Measurements from ENCODE around the gene LDLRAD4. TPM values are rescaled to one million over a fixed set of nuclear protein-coding genes. Genes with fewer than 3 reads are reported as not detected.

The LDLRAD4 gene
- total RNA-seq, 1 donor from 2014 or later = 34.5 TPM

DNA sequence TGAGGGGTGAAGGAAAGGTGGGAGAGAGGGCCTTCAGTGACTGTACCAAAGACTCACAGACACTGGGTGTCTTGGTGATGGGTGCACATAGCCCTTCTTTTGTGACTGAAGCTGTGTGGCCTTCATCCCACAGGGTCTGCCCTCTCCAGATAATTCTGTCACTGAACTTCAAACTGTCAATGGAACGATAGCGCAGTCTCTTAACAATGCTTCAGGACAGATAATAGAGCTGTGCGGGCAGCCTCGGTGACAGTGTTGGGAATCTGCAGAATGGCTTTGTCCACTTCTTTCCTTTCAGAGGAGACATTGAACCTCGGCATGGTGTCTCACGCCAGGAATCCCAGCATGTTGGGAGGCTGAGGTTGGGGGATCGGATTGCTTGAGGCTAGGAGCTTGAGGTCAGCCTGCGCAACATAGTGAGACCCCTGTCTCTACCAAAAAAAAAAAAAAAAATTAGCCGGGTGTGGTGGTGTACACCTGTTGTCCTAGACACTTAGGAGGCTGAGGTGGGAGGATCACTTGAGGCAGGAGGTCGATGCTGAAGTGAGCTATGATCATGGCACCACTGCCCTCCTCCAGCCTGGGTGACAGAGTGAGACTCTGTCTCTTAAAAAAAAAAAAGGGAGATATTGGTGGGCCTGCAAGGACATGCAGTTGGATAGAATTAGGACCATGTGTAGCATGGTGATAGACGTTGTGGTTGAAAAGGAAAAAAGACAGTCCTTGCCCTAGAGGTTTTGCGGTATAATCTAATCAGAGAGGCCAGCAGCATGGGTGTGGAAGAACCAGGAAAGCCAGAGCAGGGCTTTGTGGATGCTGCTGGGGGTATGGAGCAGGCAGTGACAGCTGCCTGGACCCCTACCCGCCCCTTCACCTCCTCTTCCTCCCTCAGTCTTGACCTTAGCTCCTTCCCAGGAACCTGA, 91.4 kb downstream of the LDLRAD4 start:
- intact Hi-C loops (cut with micrococcal nuclease) = loop anchor here (2.0 to 5.0 kb wide), 2 partner anchors 43 to 47 kb away; no protein-coding TSS in a partner anchor
- Mint-ChIP-seq H3K4me1 (ENCODE audit: low read depth) (peaks cover 39% of the 10 kb centered on the region), H3K9me3 (peaks cover 15% of the 10 kb centered on the region), H3K36me3 (ENCODE audit: low read depth) (peaks cover 13% of the 10 kb centered on the region), H3K27ac (no peak overlapping the region), H3K4me3 (no peak overlapping the region), H3K27me3 (ENCODE audit: insufficient read depth) (no peaks in the 10 kb centered on the region)
- DNase-seq (ENCODE audit: low spot score) = no peak

DNA sequence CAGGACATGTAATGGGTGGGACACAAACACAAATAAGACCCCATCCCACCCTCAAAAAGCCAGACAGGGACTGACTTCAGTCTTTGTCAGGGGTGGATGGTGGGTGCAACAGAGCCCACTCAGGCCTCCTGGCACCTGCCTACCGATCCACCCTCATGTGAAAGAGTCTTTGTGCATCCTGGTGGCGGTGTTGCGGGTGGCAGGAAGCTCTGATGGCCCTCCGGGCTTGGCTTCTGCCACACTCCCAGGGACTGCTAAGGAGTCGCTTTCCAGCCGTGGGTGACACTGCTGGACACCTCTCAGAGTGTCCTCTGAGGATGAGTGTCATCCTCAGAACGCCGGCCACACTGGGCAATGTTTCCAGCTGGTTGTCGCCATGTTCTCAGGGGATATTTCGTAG, 92.6 kb downstream of the LDLRAD4 start:
- no peak overlapping the region for H3K27ac Mint-ChIP-seq

DNA sequence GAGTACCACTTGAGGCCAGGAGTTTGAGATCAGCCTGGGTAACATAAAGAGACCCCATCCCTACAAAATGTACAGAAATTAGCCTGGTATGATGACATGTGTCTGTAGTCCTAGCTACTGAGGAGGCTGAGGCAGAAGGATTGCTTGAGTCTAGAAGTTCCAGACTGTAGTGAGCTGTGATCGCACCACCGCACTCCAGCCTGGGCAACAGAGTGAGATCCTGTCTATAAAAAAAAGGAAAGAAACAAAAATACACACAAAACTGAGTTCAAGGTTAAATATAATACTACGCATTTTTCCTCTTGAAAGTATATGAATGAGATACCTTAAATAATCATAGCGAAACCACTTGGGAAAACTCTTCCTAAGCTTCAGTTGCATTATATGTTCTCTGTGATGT, 94.0 kb downstream of the LDLRAD4 start:
- intact Hi-C loops (cut with micrococcal nuclease) = loop anchor here (5.0 kb wide), 1 partner anchor 45 kb away; no protein-coding TSS in a partner anchor
- Mint-ChIP-seq H3K36me3 (ENCODE audit: low read depth) (peaks cover 19% of the 10 kb centered on the region), H3K9me3 (peaks cover 24% of the 10 kb centered on the region), H3K4me1 (ENCODE audit: low read depth) (peaks cover 39% of the 10 kb centered on the region), H3K4me3 (no peak overlapping the region), H3K27ac (no peak overlapping the region), H3K27me3 (ENCODE audit: insufficient read depth) (no peaks in the 10 kb centered on the region)
- DNase-seq (ENCODE audit: low spot score) = no peak

More for the DNA sequence above, 92.6 kb downstream of the LDLRAD4 start:
- DNase-seq (ENCODE audit: low spot score) = no peak
- Mint-ChIP-seq H3K4me3 (no peak overlapping the region), H3K4me1 (ENCODE audit: low read depth) (peaks cover 39% of the 10 kb centered on the region), H3K36me3 (ENCODE audit: low read depth) (peaks cover 18% of the 10 kb centered on the region), H3K9me3 (peaks cover 17% of the 10 kb centered on the region), H3K27me3 (ENCODE audit: insufficient read depth) (no peaks in the 10 kb centered on the region)
- intact Hi-C loops (cut with micrococcal nuclease) = loop anchor here (5.0 kb wide), 1 partner anchor 46 kb away; no protein-coding TSS in a partner anchor

DNA sequence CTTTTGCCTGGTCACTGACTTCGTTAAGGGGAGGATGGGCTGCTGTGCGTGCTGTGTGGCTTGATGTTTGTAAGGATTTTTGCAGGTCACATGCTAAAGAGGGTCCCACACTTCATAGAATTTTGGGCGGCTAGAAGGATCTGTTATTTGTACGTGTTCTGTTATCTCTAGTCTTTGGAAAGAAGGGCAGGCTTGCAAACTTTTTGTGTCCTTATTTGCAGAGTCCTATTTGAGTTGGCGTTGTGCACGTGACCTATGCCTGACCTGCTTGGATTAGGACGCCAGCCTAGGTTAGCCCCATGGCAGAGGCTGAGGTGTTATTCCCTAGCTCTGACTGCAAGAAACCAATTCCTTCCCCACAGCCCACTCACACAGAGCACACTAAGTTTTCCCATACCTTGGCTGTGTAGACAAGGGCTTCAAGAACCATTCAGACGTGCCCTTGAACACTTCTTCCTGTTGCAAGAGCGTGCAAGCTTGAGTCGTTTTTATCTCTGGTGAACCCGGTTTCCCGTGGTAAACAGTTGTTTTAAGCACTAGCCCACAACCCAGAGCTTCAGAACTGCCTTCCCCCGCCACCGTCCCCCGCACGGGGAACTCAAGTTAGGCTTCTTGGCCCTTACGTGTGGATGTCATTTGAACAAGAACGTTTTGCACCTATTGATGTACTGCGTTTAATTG, 94.6 kb downstream of the LDLRAD4 start:
- Mint-ChIP-seq H3K4me3 (no peak overlapping the region), H3K27ac (peak overlapping the region; percentile 30), H3K36me3 (ENCODE audit: low read depth) (peaks cover 19% of the 10 kb centered on the region), H3K27me3 (ENCODE audit: insufficient read depth) (no peaks in the 10 kb centered on the region), H3K9me3 (peaks cover 24% of the 10 kb centered on the region), H3K4me1 (ENCODE audit: low read depth) (peaks cover 35% of the 10 kb centered on the region)
- no peak for DNase-seq (ENCODE audit: low spot score)
- intact Hi-C loops (cut with micrococcal nuclease) = loop anchor here (5.0 kb wide), 1 partner anchor 44 kb away; no protein-coding TSS in a partner anchor

DNA sequence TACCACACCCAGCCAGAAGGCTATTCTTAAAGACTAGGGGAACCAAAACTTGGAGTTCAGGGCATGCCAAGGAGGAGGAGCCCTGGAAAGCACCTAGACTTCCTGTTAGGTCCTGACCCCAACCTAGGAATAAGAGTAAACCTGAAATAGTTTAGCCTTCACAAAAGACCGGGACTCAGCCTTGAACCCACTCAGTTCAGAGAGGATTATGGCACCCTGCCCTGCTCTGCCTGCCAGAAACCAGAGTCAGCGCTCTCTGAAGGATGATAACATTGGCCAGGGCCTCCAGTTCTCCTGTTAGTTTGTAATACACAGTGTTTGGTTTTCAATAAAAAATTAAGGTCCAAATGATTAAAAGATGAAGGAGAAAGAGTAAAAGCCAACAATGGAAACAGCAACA, 96.4 kb downstream of the LDLRAD4 start:
- Mint-ChIP-seq H3K27me3 (ENCODE audit: insufficient read depth) (no peaks in the 10 kb centered on the region), H3K4me3 (no peak overlapping the region), H3K27ac (no peak overlapping the region), H3K36me3 (ENCODE audit: low read depth) (peaks cover 19% of the 10 kb centered on the region), H3K9me3 (peaks cover 24% of the 10 kb centered on the region), H3K4me1 (ENCODE audit: low read depth) (peaks cover 30% of the 10 kb centered on the region)
- no peak for DNase-seq (ENCODE audit: low spot score)
- intact Hi-C loops (cut with micrococcal nuclease) = loop anchor here (5.0 kb wide), 1 partner anchor 42 kb away; no protein-coding TSS in a partner anchor

DNA sequence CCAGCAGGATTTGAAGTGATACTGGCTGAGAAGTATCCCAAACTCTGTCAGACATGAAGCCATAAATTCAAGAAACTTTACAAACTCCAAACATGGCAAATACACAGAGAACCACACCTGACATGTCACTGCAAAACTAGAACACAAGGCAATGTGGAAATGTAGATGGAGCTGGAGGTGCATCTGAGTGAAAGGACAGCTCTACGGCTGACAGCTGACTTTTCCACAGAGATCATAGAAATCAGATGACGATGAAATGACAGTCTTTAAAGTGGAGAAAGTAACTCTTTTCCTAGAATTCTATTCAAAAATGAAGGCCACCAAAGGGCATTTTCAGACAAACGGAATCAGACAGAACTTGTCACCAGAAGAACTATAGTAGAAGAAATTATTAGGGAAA, 97.5 kb downstream of the LDLRAD4 start:
- DNase-seq (ENCODE audit: low spot score) = no peak
- Mint-ChIP-seq H3K36me3 (ENCODE audit: low read depth) (peaks cover 19% of the 10 kb centered on the region), H3K4me3 (no peak overlapping the region), H3K4me1 (ENCODE audit: low read depth) (peaks cover 35% of the 10 kb centered on the region), H3K27me3 (ENCODE audit: insufficient read depth) (no peaks in the 10 kb centered on the region), H3K9me3 (peaks cover 24% of the 10 kb centered on the region), H3K27ac (no peak overlapping the region)
- intact Hi-C loops (cut with micrococcal nuclease) = no loop called here

DNA sequence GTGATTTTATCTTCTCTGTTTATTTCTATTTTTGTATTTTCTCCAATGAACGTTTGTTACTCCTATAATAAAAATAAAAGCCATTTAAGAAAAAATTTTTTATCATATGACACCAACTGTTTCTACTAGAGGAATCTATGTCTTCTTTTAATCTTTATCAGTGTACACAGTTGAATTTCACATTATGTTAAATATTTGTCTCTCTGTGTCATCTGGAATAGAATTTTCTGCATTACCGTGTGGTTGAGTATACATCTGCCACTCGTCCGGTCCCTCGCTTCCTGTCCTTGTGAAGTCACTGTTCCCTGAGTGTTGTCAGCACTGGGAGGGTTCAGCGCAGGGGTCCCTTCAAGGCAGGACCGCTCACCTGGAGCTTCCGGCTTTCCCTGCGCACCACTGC, 99.2 kb downstream of the LDLRAD4 start:
- Mint-ChIP-seq H3K36me3 (ENCODE audit: low read depth) (peaks cover 19% of the 10 kb centered on the region), H3K4me1 (ENCODE audit: low read depth) (peaks cover 29% of the 10 kb centered on the region), H3K4me3 (no peak overlapping the region), H3K27ac (no peak overlapping the region), H3K9me3 (peaks cover 24% of the 10 kb centered on the region), H3K27me3 (ENCODE audit: insufficient read depth) (no peaks in the 10 kb centered on the region)
- intact Hi-C loops (cut with micrococcal nuclease) = no loop called here
- no peak for DNase-seq (ENCODE audit: low spot score)

DNA sequence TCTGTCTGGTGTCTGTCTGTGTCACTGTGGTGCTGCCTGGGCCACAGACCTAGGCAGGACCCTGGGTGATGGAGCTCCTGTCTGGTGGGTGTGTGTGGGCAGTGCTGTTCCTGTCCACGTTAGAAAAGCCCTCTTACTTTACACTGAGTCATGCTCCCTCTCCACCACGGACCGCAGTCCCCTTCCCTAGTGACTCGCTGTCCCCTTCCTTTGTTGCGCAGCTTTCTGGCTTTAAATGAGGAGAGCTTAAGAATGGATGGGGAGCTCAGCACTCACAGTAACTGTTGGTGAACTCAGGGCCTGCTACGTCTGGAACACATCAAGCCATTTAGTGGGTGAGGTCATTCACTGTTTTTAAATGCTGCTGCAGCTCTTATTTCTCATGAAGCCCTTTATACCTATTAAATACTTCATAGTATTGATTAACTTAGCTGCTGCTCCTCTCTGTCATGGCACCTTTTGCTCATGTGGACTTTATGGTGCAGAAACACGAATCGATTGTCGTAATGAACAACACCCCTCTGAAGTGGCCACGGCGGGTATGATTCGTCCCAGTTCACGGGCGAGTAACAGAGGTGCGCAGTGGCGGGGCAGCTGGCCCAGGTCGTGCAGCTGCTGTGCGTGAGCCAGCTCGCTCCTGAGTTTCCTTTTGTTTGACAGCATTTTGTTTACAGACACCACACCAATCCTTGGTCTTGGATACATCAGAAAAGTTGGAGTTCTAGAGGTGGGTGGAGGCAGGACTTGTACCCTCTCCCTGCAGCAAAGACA, 100.4 kb downstream of the LDLRAD4 start:
- H3K4me1 Mint-ChIP-seq (ENCODE audit: low read depth) = peaks cover 18% of the 10 kb centered on the region
- no peak overlapping the region for H3K4me3 Mint-ChIP-seq
- H3K27me3 Mint-ChIP-seq (ENCODE audit: insufficient read depth) = no peaks in the 10 kb centered on the region
- intact Hi-C loops (cut with micrococcal nuclease) = no loop called here
- peak overlapping the region; percentile 53 for H3K27ac Mint-ChIP-seq
- H3K9me3 Mint-ChIP-seq = peaks cover 24% of the 10 kb centered on the region
- H3K36me3 Mint-ChIP-seq (ENCODE audit: low read depth) = peaks cover 15% of the 10 kb centered on the region
- no peak for DNase-seq (ENCODE audit: low spot score)

DNA sequence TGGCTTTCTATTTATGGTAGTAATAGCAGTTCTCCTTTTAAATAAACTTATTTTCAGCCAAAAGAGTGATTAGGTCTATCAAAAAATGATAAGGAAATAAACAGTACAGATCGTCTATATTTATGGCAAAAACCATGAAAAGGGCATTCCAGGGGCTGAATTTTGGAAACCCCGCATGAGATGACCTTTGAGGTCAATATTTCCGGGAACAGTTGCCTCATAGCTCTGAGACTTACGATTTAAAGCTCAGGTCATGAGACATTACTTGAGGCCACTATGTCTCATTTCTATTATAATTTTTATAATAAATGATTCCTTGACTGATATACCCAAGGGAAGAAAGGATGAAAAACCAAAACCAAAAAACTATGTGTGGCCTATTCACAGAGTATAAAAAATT, 101.1 kb downstream of the LDLRAD4 start:
- Mint-ChIP-seq H3K9me3 (peaks cover 20% of the 10 kb centered on the region), H3K4me1 (ENCODE audit: low read depth) (peaks cover 16% of the 10 kb centered on the region), H3K4me3 (no peak overlapping the region), H3K27me3 (ENCODE audit: insufficient read depth) (no peaks in the 10 kb centered on the region), H3K27ac (no peak overlapping the region), H3K36me3 (ENCODE audit: low read depth) (peaks cover 10% of the 10 kb centered on the region)
- DNase-seq (ENCODE audit: low spot score) = no peak
- intact Hi-C loops (cut with micrococcal nuclease) = no loop called here

DNA sequence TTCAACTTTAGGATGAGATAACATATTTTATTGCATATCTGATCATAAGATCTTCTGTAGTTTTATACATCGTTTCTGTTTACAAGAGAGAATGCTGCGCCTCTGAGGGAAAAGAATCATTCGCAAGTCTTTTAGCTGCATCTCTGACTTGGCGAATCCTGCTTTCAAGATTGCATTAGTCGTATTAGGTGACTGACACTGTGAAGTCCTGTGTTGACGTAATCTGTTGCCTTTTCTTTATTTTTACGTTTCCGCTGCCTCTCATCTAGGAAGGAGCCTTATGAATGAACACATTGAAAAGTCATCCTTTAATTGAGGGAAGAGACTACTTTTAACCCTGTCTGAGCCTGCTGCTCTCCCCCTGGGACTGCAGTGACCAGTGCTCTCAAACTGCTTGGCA, 101.5 kb downstream of the LDLRAD4 start:
- Mint-ChIP-seq H3K36me3 (ENCODE audit: low read depth) (peaks cover 9% of the 10 kb centered on the region), H3K4me1 (ENCODE audit: low read depth) (peaks cover 16% of the 10 kb centered on the region), H3K27ac (no peak overlapping the region), H3K4me3 (no peak overlapping the region), H3K9me3 (peaks cover 16% of the 10 kb centered on the region), H3K27me3 (ENCODE audit: insufficient read depth) (no peaks in the 10 kb centered on the region)
- intact Hi-C loops (cut with micrococcal nuclease) = no loop called here
- no peak for DNase-seq (ENCODE audit: low spot score)

DNA sequence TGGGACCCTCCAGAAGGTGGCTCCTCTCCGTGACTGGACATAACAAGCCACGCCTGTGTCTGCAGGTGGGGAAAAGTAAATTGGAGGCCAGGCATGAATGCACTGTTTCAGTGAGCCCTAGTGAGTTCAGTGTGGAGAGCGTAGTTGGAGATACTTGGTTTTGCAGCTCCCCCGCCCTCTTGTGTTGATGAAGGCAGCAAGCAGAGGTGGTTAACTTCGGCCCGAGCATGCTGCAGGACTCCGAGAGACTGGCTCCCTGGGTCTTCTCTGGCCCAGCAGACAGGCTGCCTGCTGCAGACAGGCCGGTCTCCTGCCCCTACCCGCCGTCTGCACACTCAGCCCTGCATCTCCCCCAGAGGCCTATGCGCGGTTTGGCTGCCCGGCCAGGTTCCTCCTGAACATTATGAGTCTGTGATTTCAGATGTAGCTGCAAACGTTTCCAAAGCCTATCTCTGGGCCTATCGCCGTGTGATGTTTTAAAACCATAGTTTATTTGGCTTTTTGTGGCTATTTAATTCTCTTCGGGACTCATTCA, 102.4 kb downstream of the LDLRAD4 start:
- Mint-ChIP-seq H3K4me1 (ENCODE audit: low read depth) (peaks cover 16% of the 10 kb centered on the region), H3K27ac (no peak overlapping the region), H3K36me3 (ENCODE audit: low read depth) (peaks cover 7% of the 10 kb centered on the region), H3K9me3 (peaks cover 9% of the 10 kb centered on the region), H3K27me3 (ENCODE audit: insufficient read depth) (no peaks in the 10 kb centered on the region), H3K4me3 (no peak overlapping the region)
- intact Hi-C loops (cut with micrococcal nuclease) = no loop called here
- no peak for DNase-seq (ENCODE audit: low spot score)

DNA sequence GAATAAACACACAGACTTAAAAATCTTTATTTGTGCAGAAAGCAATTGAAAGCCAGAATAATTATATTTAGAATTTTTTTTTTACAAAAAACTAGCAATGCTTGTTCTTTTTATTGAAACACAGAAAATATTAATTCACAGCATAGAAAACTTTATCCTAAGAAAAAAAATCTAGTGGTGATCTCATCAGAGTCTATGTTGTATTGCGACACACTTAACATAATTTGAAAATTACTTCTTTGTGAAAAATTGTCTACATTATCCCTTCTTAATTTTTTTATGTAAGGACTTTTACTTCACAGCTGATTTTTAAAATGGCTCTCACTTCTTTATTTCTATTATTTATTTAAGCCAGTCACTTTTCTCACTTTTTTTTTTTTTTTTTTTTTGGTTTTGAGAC, 103.4 kb downstream of the LDLRAD4 start:
- no peaks in the 10 kb centered on the region for H3K27me3 Mint-ChIP-seq (ENCODE audit: insufficient read depth)
- no peaks in the 10 kb centered on the region for H3K9me3 Mint-ChIP-seq
- peaks cover 16% of the 10 kb centered on the region for H3K4me1 Mint-ChIP-seq (ENCODE audit: low read depth)
- DNase-seq (ENCODE audit: low spot score) = no peak
- H3K27ac Mint-ChIP-seq = no peak overlapping the region
- H3K36me3 Mint-ChIP-seq (ENCODE audit: low read depth) = no peaks in the 10 kb centered on the region
- no peak overlapping the region for H3K4me3 Mint-ChIP-seq
- intact Hi-C loops (cut with micrococcal nuclease) = no loop called here

Measured in activated T-helper 1 cell treated with anti-CD3 and anti-CD28 coated beads, Interleukin-12 subunit alpha, Interleukin-12 subunit beta, Interleukin-2, Interleukin-4 antibody, amounts not matched to agents 30 ng/mL and 10 ng/mL and 1 ng/mL, durations not matched to agents 14 hours and 24 hours and 36 hours (primary cell).